HG03354 (cell line): ENCODE measurements around the gene EDC4.

Experiments
- ATAC-seq: cut with Tn5 transposase; IDR thresholded peaks from one replicate; pipeline ENCODE4 v1.9.1; 2021; ENCODE audit warnings: mild to moderate bottlenecking; ENCODE audit not compliant: unreplicated experiment, poor library complexity, severe bottlenecking

Gene EDC4

DNA sequence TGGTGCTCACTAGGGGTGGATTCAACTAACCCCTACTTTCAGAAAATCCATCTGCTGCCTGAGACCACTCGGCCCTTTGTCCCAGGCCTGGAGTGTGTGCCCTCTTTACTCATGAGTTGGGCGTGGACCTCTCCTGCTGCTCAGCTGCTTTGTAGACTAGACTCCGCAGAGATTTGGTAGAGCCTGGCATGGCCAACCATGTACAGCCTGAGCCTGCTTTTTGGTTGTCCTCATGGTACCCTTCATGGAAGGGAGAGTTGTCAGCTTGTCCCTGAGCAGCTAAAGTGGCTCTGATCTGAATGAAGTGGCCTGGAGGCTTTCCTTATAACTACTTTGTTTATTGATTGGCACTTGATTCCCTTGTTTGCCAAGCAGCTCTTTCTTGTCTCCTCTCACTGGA is 1.5 kb downstream of the EDC4 start:
- no peak for ATAC-seq

- no peak for ATAC-seq
These were observed 4.2 kb downstream of the EDC4 start for GRCh38 chr16:67877064-67877463.

DNA sequence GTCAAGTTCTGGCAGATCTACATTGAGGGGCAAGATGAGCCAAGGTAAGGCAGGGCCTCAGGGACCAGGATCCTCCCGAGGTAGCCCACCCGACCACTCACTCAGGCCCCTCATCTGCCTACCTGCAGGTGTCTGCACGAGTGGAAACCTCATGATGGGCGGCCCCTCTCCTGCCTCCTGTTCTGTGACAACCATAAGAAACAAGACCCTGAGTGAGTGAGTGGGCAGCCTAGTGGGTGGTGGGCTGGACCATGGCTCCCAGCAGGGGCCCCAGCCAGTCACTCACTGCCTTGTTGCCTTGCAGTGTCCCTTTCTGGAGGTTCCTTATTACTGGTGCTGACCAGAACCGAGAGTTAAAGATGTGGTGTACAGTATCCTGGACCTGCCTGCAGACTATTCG is 5.4 kb downstream of the EDC4 start:
- ATAC-seq: no peak

DNA sequence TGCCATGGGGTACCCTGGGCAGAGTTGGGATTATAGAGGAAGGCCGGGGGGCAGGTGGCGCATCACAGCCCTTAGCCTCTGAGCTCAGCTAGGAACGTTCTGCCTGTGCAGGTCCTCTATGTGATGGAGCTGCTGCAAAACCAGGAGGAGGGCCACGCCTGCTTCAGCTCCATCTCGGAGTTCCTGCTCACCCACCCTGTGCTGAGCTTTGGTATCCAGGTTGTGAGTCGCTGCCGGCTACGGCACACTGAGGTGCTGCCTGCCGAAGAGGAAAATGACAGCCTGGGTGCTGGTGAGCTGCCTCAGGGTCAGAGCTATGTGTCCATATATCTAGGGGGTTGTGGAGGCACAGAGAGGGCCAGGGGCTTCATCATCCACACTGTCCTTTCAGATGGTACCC is 6.0 kb downstream of the EDC4 start:
- ATAC-seq: no peak

GRCh38 chr16:67879462-67879861 is 6.6 kb downstream of the EDC4 start:
- ATAC-seq: no peak

DNA sequence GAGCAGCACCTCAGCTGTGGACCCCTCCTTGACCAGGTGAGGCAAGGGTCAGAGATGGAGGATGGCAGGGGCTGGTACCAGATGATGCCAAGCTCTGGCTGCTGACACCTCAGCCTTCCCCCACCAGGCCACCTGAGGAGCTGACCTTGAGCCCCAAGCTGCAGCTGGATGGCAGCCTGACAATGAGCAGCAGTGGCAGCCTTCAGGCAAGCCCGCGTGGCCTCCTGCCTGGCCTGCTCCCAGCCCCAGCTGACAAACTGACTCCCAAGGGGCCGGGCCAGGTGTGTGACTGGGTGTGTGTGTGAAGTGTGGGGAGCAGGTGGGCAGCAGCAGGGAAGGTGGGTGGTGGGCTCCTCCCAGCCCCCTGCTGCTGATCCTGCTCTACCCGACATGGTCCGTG is 7.1 kb downstream of the EDC4 start:
- ATAC-seq: no peak

DNA sequence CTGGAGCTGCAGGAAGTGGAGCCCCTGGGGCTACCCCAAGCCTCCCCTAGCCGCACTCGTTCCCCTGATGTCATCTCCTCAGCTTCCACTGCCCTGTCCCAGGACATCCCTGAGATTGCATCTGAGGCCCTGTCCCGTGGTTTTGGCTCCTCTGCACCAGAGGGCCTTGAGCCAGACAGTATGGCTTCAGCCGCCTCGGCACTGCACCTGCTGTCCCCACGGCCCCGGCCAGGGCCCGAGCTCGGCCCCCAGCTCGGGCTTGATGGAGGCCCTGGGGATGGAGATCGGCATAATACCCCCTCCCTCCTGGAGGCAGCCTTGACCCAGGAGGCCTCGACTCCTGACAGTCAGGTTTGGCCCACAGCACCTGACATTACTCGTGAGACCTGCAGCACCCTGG is 7.7 kb downstream of the EDC4 start:
- no peak for ATAC-seq

DNA sequence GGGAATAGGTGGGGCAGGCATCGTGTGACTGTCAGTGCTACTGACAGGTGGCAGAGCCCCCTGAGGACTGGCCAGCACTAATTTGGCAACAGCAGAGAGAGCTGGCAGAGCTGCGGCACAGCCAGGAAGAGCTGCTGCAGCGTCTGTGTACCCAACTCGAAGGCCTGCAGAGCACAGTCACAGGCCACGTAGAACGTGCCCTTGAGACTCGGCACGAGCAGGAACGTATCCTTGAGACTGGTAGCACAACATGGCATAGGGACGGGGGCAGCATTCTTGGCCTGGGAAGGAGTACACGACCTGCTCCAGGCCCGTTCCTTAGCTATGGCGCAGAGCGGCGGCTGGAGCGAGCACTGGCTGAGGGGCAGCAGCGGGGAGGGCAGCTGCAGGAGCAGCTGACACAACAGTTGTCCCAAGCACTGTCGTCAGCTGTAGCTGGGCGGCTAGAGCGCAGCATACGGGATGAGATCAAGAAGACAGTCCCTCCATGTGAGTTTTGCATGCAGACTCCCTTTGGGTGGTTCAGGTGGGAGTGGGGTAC is 8.8 kb downstream of the EDC4 start:
- no peak for ATAC-seq

- ATAC-seq: no peak
These were observed 9.7 kb downstream of the EDC4 start for GRCh38 chr16:67882374-67883145.

DNA sequence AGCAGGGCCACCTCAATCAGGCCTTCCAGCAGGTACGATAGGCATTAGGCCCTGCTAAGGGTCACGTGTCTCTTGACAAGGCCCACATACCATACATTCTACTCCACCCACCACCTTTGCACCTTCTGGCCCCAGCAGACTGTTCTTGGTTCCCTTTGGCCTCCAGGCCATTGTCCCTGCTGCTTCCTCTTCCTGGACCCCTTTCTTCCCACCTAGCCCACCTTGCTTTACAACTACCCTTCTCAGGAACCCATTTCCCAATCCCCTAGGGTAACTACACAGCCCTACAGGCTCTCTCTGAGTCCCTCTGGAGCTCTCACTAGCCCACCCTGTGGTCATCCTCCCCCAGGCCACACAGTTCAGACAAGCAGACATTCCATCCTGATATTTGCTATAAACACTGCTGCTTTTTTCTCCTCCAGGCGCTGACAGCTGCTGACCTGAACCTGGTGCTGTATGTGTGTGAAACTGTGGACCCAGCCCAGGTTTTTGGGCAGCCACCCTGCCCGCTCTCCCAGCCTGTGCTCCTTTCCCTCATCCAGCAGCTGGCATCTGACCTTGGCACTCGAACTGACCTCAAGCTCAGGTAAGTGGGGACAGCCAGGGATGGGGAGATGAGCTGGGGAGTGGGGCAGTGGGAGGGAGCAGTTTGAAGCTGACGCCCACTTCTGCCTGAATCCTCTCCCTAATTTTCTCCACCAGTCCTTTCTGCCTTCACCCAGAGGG is 10.5 kb downstream of the EDC4 start:
- ATAC-seq: no peak

GRCh38 chr16:67883872-67884261 is 11.0 kb downstream of the EDC4 start:
- no peak for ATAC-seq

DNA sequence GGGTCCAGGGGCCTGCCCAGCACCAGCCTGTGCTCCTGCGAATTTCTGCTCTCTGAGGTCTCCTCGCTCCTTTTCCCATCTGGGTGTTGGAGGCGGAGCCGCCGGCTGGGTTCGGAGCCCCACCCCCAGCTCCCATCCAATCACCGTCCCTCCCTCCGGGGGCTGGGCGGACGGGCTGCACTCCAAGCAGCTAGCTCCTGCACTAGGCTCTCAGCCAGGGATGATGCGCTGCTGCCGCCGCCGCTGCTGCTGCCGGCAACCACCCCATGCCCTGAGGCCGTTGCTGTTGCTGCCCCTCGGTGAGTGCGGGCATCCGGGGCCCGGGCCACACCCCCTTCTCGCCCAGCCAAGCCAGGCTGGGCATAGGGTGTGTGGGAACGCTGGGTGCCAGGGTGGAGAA is 11.8 kb downstream of the EDC4 start, which contains the start of gene NRN1L:
NRN1L (plus strand) TSS at position 202 of the 400 bp plus-strand sequence; CDS start at position 221, 19 bp downstream.
- no peak for ATAC-seq

- no peak for ATAC-seq
These were observed 12.7 kb downstream of the EDC4 start for GRCh38 chr16:67885545-67885944.

GRCh38 chr16:67885976-67886375 is 13.1 kb downstream of the EDC4 start:
- ATAC-seq: no peak

- ATAC-seq: no peak
These were observed 13.5 kb downstream of the EDC4 start for GRCh38 chr16:67886387-67886786.

DNA sequence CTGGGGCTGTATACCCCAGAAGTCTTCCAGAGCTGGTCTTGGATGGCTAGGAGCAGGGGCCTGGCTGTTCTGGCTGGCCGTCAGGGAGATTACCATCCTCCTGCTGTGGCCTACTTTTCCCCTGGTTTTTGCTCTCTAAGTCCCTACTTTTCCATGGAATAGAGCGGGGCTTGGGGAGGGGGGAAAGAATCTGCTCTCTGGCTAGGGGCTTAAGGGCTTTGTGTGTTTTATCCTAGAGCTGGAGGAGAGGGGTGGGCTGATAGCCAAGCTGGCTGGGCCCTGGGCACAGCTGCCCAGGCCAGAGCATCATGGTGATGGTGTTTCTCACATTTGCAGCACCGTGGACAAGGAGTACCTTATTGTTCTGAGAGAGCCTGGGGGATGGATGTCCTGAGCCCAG is 15.5 kb downstream of the EDC4 start:
- no peak for ATAC-seq

GRCh38 chr16:67892375-67892774 is 19.5 kb downstream of the EDC4 start:
- ATAC-seq: no peak

DNA sequence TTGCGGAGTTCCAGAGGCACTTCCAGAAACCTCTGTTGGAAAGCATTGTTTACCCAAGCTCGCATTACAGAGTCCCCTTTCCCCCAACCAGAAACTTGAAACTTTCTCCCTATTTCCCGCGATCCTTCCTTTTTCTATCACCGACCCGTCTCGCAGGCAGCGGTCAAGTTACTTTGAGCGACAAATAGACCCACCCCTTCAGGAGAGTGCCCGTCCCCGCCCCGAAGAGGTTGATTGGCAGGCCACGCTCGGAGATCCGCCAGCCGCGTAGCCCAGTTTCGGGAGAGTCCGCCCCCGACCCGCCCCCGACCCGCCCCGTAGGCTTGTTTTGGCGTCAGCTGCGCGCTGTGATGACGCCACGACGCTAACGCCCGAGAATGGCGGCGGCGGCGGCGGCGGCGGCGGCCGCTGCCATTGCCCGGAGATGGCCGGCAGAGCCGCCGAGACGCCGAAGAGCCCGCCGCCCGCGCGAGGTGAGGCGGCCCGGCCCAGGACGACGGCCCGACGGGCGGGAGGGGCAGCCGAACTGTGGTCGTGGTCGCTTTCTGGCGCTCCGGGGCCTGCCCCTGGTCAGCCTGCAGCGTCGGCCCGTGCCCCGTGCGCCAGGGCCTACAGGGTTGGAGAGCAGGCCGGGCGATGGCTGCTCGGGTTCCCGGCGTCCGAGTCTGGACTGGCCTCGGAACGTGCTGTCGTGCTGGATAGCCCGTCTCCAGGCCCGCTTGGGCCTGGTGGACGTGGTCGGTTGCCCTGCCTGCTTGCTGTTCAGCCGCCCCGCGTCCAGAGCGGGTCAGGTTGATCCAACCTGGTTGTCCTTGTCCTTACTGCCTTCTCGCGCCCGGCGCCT is 20.3 kb downstream of the EDC4 start, which contains the start of gene PSKH1:
PSKH1 (plus strand) TSS at position 356 of the 844 bp plus-strand sequence. CDS start 15,496 bp downstream, outside the sequence.
- ATAC-seq: peak; percentile 94

- no peak for ATAC-seq
These were observed 21.0 kb downstream of the EDC4 start for GRCh38 chr16:67893743-67894399.
